ENCODE measurements around the gene KIF11. TPM values are rescaled to one million over a fixed set of nuclear protein-coding genes. Genes with fewer than 3 reads are reported as not detected.

Gene KIF11
- total and polyA plus RNA-seq, 2 of the 4 experiments (the other 2 are of a cell fraction), result 8.8 to 18.3 TPM

DNA sequence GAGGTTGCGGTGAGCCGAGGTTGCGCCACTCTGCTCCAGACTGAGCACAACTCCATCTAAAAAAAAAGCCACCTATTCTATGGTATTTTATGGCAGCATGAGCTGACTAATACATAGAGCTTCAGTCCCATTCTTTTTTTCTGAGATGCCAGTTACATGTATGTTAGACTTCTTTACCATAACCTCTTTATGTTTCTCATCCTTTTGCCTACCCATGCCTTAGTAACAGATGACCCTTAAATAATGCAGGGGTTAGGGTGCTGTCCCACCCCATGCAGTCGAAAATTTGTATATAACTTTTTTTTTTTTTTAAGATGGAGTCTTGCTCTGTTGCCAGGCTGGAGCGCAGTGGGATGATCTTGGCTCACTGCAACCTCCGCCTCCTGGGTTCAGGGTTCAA, 74.1 kb downstream of the KIF11 start:
- H3K23ac ChIP-seq (ENCODE audit: low read depth, low read length), result no peak overlapping the region
- H2AFZ ChIP-seq (replicated peaks; ENCODE audit: low read length, poor library complexity), result no peak overlapping the region
- ChIA-PET CTCF (no interaction called here), POLR2A (ENCODE audit: unreplicated experiment) (no interaction called here)
- no peaks in the 10 kb centered on the region for H3K27me3 ChIP-seq (ENCODE audit: control insufficient read depth, insufficient read depth, low read length)
- H2AK5ac ChIP-seq (ENCODE audit: low read depth, low read length), result no peak overlapping the region
- no peak overlapping the region for H3K9ac ChIP-seq (ENCODE audit: low read depth, low read length)
- H2BK15ac ChIP-seq (ENCODE audit: low read depth, low read length), result no peak overlapping the region
- H3K79me1 ChIP-seq (ENCODE audit: low read depth in 1 of 2, low read length in 2 of 2), result no peaks in the 10 kb centered on the region
- no peak overlapping the region for H3K4me3 ChIP-seq (ENCODE audit: insufficient read depth, low read depth, low read length)
- H3K4me1 ChIP-seq (ENCODE audit: control insufficient read depth, insufficient read depth, low read length), result no peaks in the 10 kb centered on the region
- H3K4ac ChIP-seq (ENCODE audit: low read depth, low read length), result no peak overlapping the region
- no peak overlapping the region for H3K56ac ChIP-seq (ENCODE audit: extremely low read depth, insufficient read depth, low read length)
- no peak overlapping the region for H3K14ac ChIP-seq (replicated peaks; ENCODE audit: low read depth, low read length)
- DNase-seq (no peak), ATAC-seq (ENCODE audit: low read depth) (no peak)
- no CpG with 5 or more reads among the region's 6 CpGs for WGBS, 2 experiments (ENCODE audit: extremely low coverage in 2 of 2, insufficient read length in 1 of 2)
- H2AK9ac ChIP-seq (replicated peaks; ENCODE audit: low read depth, low read length, poor library complexity), result no peak overlapping the region
- no TSS peak for BruUV-seq (replicated peaks)
- no peak overlapping the region for H2BK120ac ChIP-seq (ENCODE audit: low read depth, low read length)
- H3K4me2 ChIP-seq (ENCODE audit: low read depth, low read length), result no peak overlapping the region
- H3K9me3 ChIP-seq (ENCODE audit: control insufficient read depth, insufficient read depth, low read length), result peaks cover 4% of the 10 kb centered on the region; the same call in 1 of the 2 replicates
- intact Hi-C loops (cut with micrococcal nuclease) (no loop called here), in situ Hi-C loops (cut with MboI; ENCODE audit: low sequenced_read_pairs) (no loop called here), dilution Hi-C loops (cut with HindIII; ENCODE audit: low sequenced_read_pairs, unreplicated experiment) (no loop called here)
- H2BK5ac ChIP-seq (ENCODE audit: low read depth, low read length, poor library complexity, severe bottlenecking), result no peak overlapping the region
- H4K5ac ChIP-seq (ENCODE audit: low read depth, low read length), result no peak overlapping the region
- no peak overlapping the region for H3K18ac ChIP-seq (ENCODE audit: low read depth, low read length)
- no peaks in the 10 kb centered on the region for H3K9me1 ChIP-seq (ENCODE audit: insufficient read depth, low read length)
- H2BK20ac ChIP-seq (ENCODE audit: low read depth, low read length), result no peak overlapping the region
- H3K27ac ChIP-seq (ENCODE audit: insufficient read depth, low read length), result no peak overlapping the region
- no peak overlapping the region for H4K91ac ChIP-seq (ENCODE audit: insufficient read depth, low read depth, low read length)
- H3K36me3 ChIP-seq (ENCODE audit: control insufficient read depth, insufficient read depth, low read length), result no peaks in the 10 kb centered on the region
- no peak for TF ChIP-seq CHD1 (IDR thresholded peaks at IDR 0.05; ENCODE audit: low read depth, low read length)
- no peak for TF ChIP-seq SMC3 (IDR thresholded peaks at IDR 0.05; ENCODE audit: low read depth, low read length)
- TF ChIP-seq MXI1 (IDR thresholded peaks at IDR 0.05; ENCODE audit: borderline replicate concordance, low read depth, low read length), result no peak
- no peak for TF ChIP-seq FOS (IDR thresholded peaks at IDR 0.05; ENCODE audit: low read depth, low read length)
- TF ChIP-seq BHLHE40 (IDR thresholded peaks at IDR 0.05; ENCODE audit: low read depth, low read length), result no peak
- no peak for TF ChIP-seq MAFK (IDR thresholded peaks at IDR 0.05; ENCODE audit: low read depth, low read length)
- no peak for TF ChIP-seq RAD21 (IDR thresholded peaks at IDR 0.05; ENCODE audit: low read length)
- no peak for TF ChIP-seq RFX5 (IDR thresholded peaks at IDR 0.05; ENCODE audit: low read depth, low read length)
- TF ChIP-seq CTCF (conservative IDR thresholded peaks at IDR 0.05; ENCODE audit: low read depth, low read length), result no peak
- TF ChIP-seq USF2 (IDR thresholded peaks at IDR 0.05; ENCODE audit: low read depth, low read length), result no peak
- TF ChIP-seq POLR2A (IDR thresholded peaks at IDR 0.05; ENCODE audit: low read depth, low read length), result no peak
- H4K8ac ChIP-seq (ENCODE audit: low read depth in 2 of 2, low read length in 2 of 2), result no peak overlapping the region
- no peaks in the 10 kb centered on the region for H4K20me1 ChIP-seq (ENCODE audit: insufficient read depth, low read length)
